ENCODE measurements around the gene MAT2A. TPM values are rescaled to one million over a fixed set of nuclear protein-coding genes. Genes with fewer than 3 reads are reported as not detected.

Gene MAT2A
- total and polyA plus RNA-seq, 2 of the 8 experiments (the other 6 are each of a cell fraction or from before 2014, with no cell fraction given) = 255 to 307 TPM

GRCh38 chr2:85502720-85503119 is 36.2 kb upstream of the MAT2A start:
- WGBS, 2 experiments (ENCODE audit: extremely low coverage in 1 of 2, insufficient coverage in 1 of 2, insufficient read length in 1 of 2, insufficient replicate concordance in 2 of 2, low coverage in 1 of 2, low lambda C conversion rate in 2 of 2, missing lambda C conversion rate in 1 of 2) = 83% methylated on average over 3 of the region's 3 CpGs; no CpG with 5 or more reads in 1 of the 2 experiments
- Histone ChIP-seq H3K9ac (replicated peaks in 1 of 4; ENCODE audit: extremely low read depth in 1 of 4, low read depth in 3 of 4, low read length in 3 of 4) (no peak overlapping the region), H2AFZ (ENCODE audit: low read length) (no peak overlapping the region), H2BK5ac (ENCODE audit: low read depth, low read length) (no peak overlapping the region), H3K56ac (replicated peaks; ENCODE audit: insufficient read length, low read depth, low read length) (no peak overlapping the region), H3K27ac (ENCODE audit: low read depth, low read length) (no peak overlapping the region), H3K9me3 (ENCODE audit: insufficient read depth in 2 of 2, low read depth in 1 of 2, low read length in 1 of 2) (no peaks in the 10 kb centered on the region), H3K27me3 (replicated peaks in 1 of 4; ENCODE audit: control insufficient read depth in 3 of 4, extremely low read depth in 1 of 4, insufficient read depth in 3 of 4, low read length in 3 of 4) (no peaks in the 10 kb centered on the region), H2BK120ac (replicated peaks; ENCODE audit: low read depth, low read length) (no peak overlapping the region), H4K91ac (replicated peaks; ENCODE audit: insufficient read length, low read length) (no peak overlapping the region), H3K79me2 (ENCODE audit: control insufficient read depth in 1 of 2, insufficient read depth in 2 of 2, low read length in 2 of 2) (no peaks in the 10 kb centered on the region), H2BK15ac (ENCODE audit: low read length) (no peak overlapping the region), H3K4ac (replicated peaks; ENCODE audit: insufficient read length, low read depth, low read length) (no peak overlapping the region), H2BK20ac (ENCODE audit: low read length) (no peak overlapping the region), H3K4me2 (ENCODE audit: insufficient read depth in 1 of 2, low read depth in 2 of 2, low read length in 2 of 2) (no peak overlapping the region), H2BK12ac (ENCODE audit: low read depth, low read length) (no peak overlapping the region), H3K23me2 (ENCODE audit: low read depth, low read length) (no peaks in the 10 kb centered on the region), H3K23ac (ENCODE audit: insufficient read length) (no peak overlapping the region), H3K18ac (ENCODE audit: extremely low read depth, low read length) (no peak overlapping the region), H3K36me3 (ENCODE audit: control insufficient read depth in 2 of 4, insufficient read depth in 4 of 4, low read length in 3 of 4) (no peaks in the 10 kb centered on the region), H3K79me1 (ENCODE audit: low read depth, low read length) (no peaks in the 10 kb centered on the region), H4K5ac (ENCODE audit: insufficient read length, low read depth, low read length) (no peak overlapping the region), H3K4me1 (replicated peaks in 1 of 4; ENCODE audit: control insufficient read depth in 3 of 4, insufficient read depth in 4 of 4, low read length in 3 of 4) (no peaks in the 10 kb centered on the region; a peak in 2 of 7 replicates), H4K8ac (ENCODE audit: extremely low read depth, insufficient read depth, low read length) (no peak overlapping the region), H3K4me3 (ENCODE audit: extremely low read depth in 1 of 4, insufficient read depth in 2 of 4, low read depth in 3 of 4, low read length in 4 of 4) (no peak overlapping the region), H3K14ac (ENCODE audit: insufficient read length) (no peak overlapping the region), H4K20me1 (replicated peaks in 1 of 2; ENCODE audit: control insufficient read depth in 1 of 2, insufficient read depth in 2 of 2, low read length in 2 of 2) (no peaks in the 10 kb centered on the region), H2AK5ac (ENCODE audit: low read depth, low read length) (no peak overlapping the region)
- ChIA-PET CTCF (ENCODE audit: partially characterized antibody) (interaction anchor here (0.6 to 3.2 kb wide), 7 partner anchors 8 to 436 kb away, joined by 3 to 15 read pairs (median 4); no protein-coding TSS in a partner anchor), POLR2A (ENCODE audit: partially characterized antibody) (interaction anchor here (1.1 to 3.0 kb wide), 4 partner anchors 11 to 37 kb away, joined by 3 to 11 read pairs (median 5); partner anchors contain the start of gene MAT2A)
- no peak for FAIRE-seq
- no peak for TF ChIP-seq SIN3A (conservative IDR thresholded peaks at IDR 0.05 in 1 of 2, IDR thresholded peaks at IDR 0.05 in 1 of 2; ENCODE audit: low read depth in 1 of 2, low read length in 2 of 2)
- TF ChIP-seq E2F6 (IDR thresholded peaks at IDR 0.05) = no peak
- DNase-seq (ENCODE audit: low read depth in 1 of 2, low spot score in 2 of 2) = no peak

Measured in H1 (cell line).